Transverse colon (tissue), 4 donors: ENCODE results near the gene HBS1L. TPM values are rescaled to one million over a fixed set of nuclear protein-coding genes. Genes with fewer than 3 reads are reported as not detected.

Experiments
- DNase-seq: peaks from one replicate; pipeline ENCODE4 v3.0.0-alpha.2; 2019
- H3K27ac ChIP-seq, 4 donors: fragments of 200-600 bp; sonication (generic); 2 replicates each; pipeline ENCODE4 v1.5.1; 2016 to 2018; ENCODE audit warnings: inconsistent platforms in 4 of 4
- H3K27me3 ChIP-seq: fragments of 200-600 bp; sonication (generic); 2 replicates; pipeline ENCODE4 v1.5.1; 2017; ENCODE audit warnings: inconsistent platforms
- H3K36me3 ChIP-seq, 4 donors: fragments of 200-600 bp; sonication (generic); 2 replicates each; pipeline ENCODE4 v1.5.1; 2017 to 2019; ENCODE audit warnings: inconsistent platforms in 4 of 4
- H3K4me1 ChIP-seq, 4 donors: fragments of 200-600 bp; sonication (generic); 2 replicates each; pipeline ENCODE4 v1.5.1; 2017 to 2020; ENCODE audit warnings: inconsistent platforms in 4 of 4
- H3K4me3 ChIP-seq, 4 donors: fragments of 200-600 bp; sonication (generic); 1 replicate in 1 of 4; 2 replicates in 3 of 4; pipeline versions ENCODE4 v1.5.1 to v1.6.1; 2017 to 2019; ENCODE audit warnings: inconsistent platforms in 4 of 4
- H3K9me3 ChIP-seq, 2 donors: fragments of 200-600 bp; sonication (generic); 2 replicates each; pipeline ENCODE4 v1.5.1; 2017 to 2019; ENCODE audit warnings: inconsistent platforms in 2 of 2
- EP300 ChIP-seq: sonication (generic); formaldehyde crosslinking; IDR thresholded peaks from one replicate; pipeline ENCODE4 v1.6.1; 2017; ENCODE audit warnings: antibody characterized with exemption, low read depth
- POLR2A ChIP-seq: fragments of 450-650 bp; IDR thresholded peaks from one replicate; pipeline ENCODE4 v1.6.1; 2016; ENCODE audit warnings: antibody characterized with exemption, mild to moderate bottlenecking, moderate library complexity
- POLR2AphosphoS5 ChIP-seq, 3 donors: sonication (generic); formaldehyde crosslinking; IDR thresholded peaks; one replicate each; pipeline ENCODE4 v1.6.1; 2016; ENCODE audit warnings: antibody characterized with exemption in 3 of 3
- WGBS, 2 donors: methylation state at CpG; one replicate each; pipeline ENCODE4 v1.1.5; 2018; ENCODE audit warnings: low coverage in 1 of 2; 5-methylcytosine and 5-hydroxymethylcytosine counted together
- in situ Hi-C, 4 donors: fragments of 200-750 bp; cut with MboI; loops; one replicate each; pipeline versions ENCODE4 v1.15.0 to v1.15.1; 2017; ENCODE audit warnings: low sequenced_read_pairs in 3 of 4, low pct_ligation_motif_present in 1 of 4, low pct_unique_long_range_greater_than_20kb in 1 of 4
- intact Hi-C: fragments of 100-400 bp; cut with DNase I; formaldehyde crosslinking; loops from one replicate; pipeline ENCODE4 v1.15.1; 2023; ENCODE audit warnings: low total_unique reads
- total RNA-seq, 4 donors: library from RNA; depleted of rRNA; stranded (reverse); fragments of >200 nt; gene quantifications; one replicate each; pipeline ENCODE4 v1.1.0, GENCODE V29; 2016
- TF ChIP-seq, protein P1 (sequence below), 5 experiments: fragments of 200-600 bp in 3 of 5; fragments of 450-650 bp in 2 of 5; sonication (generic) in 3 of 5; IDR thresholded peaks; 1 replicate in 2 of 5; 2 replicates in 3 of 5; pipeline ENCODE4 v1.5.1; 2016 to 2017; ENCODE audit warnings: antibody characterized with exemption in 5 of 5, inconsistent platforms in 3 of 5, mild to moderate bottlenecking in 2 of 5, moderate library complexity in 1 of 5

HBS1L gene
- total RNA-seq, 4 donors from 2014 or later, result 18.9 to 33.2 (median 27.1) TPM

- Histone ChIP-seq H3K27ac (no peak overlapping the region), H3K4me3 (no peak overlapping the region), H3K4me1 (no peaks in the 10 kb centered on the region), H3K36me3 (peaks cover 0 to 31% (median 10%) of the 10 kb centered on the region in 4 donors), H3K27me3 (no peaks in the 10 kb centered on the region), H3K9me3 (peaks cover 1 to 5% of the 10 kb centered on the region in 2 donors)
- no peak for DNase-seq
- TF ChIP-seq POLR2AphosphoS5 (IDR thresholded peaks at IDR 0.05) (no peak), POLR2A (no peak), EP300 (no peak)
- TF ChIP-seq, protein P1, sequence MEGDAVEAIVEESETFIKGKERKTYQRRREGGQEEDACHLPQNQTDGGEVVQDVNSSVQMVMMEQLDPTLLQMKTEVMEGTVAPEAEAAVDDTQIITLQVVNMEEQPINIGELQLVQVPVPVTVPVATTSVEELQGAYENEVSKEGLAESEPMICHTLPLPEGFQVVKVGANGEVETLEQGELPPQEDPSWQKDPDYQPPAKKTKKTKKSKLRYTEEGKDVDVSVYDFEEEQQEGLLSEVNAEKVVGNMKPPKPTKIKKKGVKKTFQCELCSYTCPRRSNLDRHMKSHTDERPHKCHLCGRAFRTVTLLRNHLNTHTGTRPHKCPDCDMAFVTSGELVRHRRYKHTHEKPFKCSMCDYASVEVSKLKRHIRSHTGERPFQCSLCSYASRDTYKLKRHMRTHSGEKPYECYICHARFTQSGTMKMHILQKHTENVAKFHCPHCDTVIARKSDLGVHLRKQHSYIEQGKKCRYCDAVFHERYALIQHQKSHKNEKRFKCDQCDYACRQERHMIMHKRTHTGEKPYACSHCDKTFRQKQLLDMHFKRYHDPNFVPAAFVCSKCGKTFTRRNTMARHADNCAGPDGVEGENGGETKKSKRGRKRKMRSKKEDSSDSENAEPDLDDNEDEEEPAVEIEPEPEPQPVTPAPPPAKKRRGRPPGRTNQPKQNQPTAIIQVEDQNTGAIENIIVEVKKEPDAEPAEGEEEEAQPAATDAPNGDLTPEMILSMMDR (IDR thresholded peaks at IDR 0.05), result no peak
- in situ Hi-C loops, result no loop called here
- intact Hi-C loops, result no loop called here
- WGBS, 2 donors, result 54 to 78% methylated on average over 1 of the region's 1 CpG
Measured at GRCh38 chr6:134964451-134965203, 90.0 kb downstream of the HBS1L start.

- DNase-seq, result no peak
- Histone ChIP-seq H3K9me3 (peaks cover 5% of the 10 kb centered on the region in 2 donors), H3K27me3 (no peaks in the 10 kb centered on the region), H3K36me3 (peaks cover 0 to 31% (median 11%) of the 10 kb centered on the region in 4 donors), H3K4me3 (no peak overlapping the region), H3K27ac (no peak overlapping the region), H3K4me1 (no peaks in the 10 kb centered on the region)
- intact Hi-C loops, result no loop called here
- in situ Hi-C loops, result no loop called here
- TF ChIP-seq, protein P1 (IDR thresholded peaks at IDR 0.05), result no peak
- no peak for TF ChIP-seq POLR2A
Measured at GRCh38 chr6:134962421-134962820, 92.2 kb downstream of the HBS1L start.

GRCh38 chr6:134961366-134961765 lies 93.3 kb downstream of the HBS1L start:
- Histone ChIP-seq H3K9me3 (peaks cover 5% of the 10 kb centered on the region in 2 donors), H3K27ac (no peak overlapping the region), H3K4me3 (no peak overlapping the region), H3K36me3 (peaks cover 0 to 31% (median 9%) of the 10 kb centered on the region in 4 donors), H3K4me1 (no peaks in the 10 kb centered on the region), H3K27me3 (no peaks in the 10 kb centered on the region)
- intact Hi-C loops (no loop called here), in situ Hi-C loops (no loop called here)
- 78 to 97% methylated on average over 3 of the region's 3 CpGs for WGBS, 2 donors
- no peak for DNase-seq
- TF ChIP-seq, protein P1 (IDR thresholded peaks at IDR 0.05), result no peak
- TF ChIP-seq POLR2AphosphoS5 (IDR thresholded peaks at IDR 0.05), result no peak
- TF ChIP-seq EP300, result no peak

GRCh38 chr6:134959603-134960002 lies 95.0 kb downstream of the HBS1L start:
- H3K27ac ChIP-seq, result no peak overlapping the region
- no peaks in the 10 kb centered on the region for H3K27me3 ChIP-seq
- intact Hi-C loops, result no loop called here
- peaks cover 5% of the 10 kb centered on the region in 2 donors for H3K9me3 ChIP-seq
- in situ Hi-C loops, result no loop called here
- no peak for DNase-seq
- H3K36me3 ChIP-seq, result peaks cover 0 to 16% (median 3%) of the 10 kb centered on the region in 4 donors
- H3K4me3 ChIP-seq, result no peak overlapping the region
- H3K4me1 ChIP-seq, result no peaks in the 10 kb centered on the region
- TF ChIP-seq, protein P1 (IDR thresholded peaks at IDR 0.05), result no peak
- TF ChIP-seq POLR2AphosphoS5 (IDR thresholded peaks at IDR 0.05), result no peak
- TF ChIP-seq POLR2A, result no peak
- no peak for TF ChIP-seq EP300
